PC-3 (cell line): ENCODE results near the gene HNRNPA3. TPM values are rescaled to one million over a fixed set of nuclear protein-coding genes. Genes with fewer than 3 reads are reported as not detected.
A peak's percentile ranks its signal among the peaks of the same experiment; 100 is the strongest.

Experiments
- ATAC-seq: fragments of 200-7000 bp; cut with Tn5 transposase; 2 replicates; pipeline ENCODE4 v1.9.1; 2020; ENCODE audit warnings: mild to moderate bottlenecking, moderate library complexity
- BruUV-seq: library from RNA; stranded (reverse); fragments of 400-500 nt; replicated peaks from 2 replicates; lab custom pipeline; 2021; lab: Mats Ljungman, UMichigan
- CTCF ChIA-PET: fragments of 300-600 bp; sonication (Branson Sonifier 250); formaldehyde crosslinking; loops from one replicate; lab custom pipeline; 2022; ENCODE audit warnings: antibody characterized with exemption; lab: Charles Lee
- POLR2A ChIA-PET: fragments of 300-600 bp; sonication (Branson Sonifier 250); formaldehyde crosslinking; loops from one replicate; lab custom pipeline; 2022; ENCODE audit warnings: antibody characterized with exemption; ENCODE audit not compliant: unreplicated experiment; lab: Charles Lee
- DNase-seq: peaks from one replicate; pipeline ENCODE4 v3.0.0-alpha.2; 2015
- H2AFZ ChIP-seq: fragments of 300-600 bp; sonication (generic); 2 replicates; pipeline ENCODE4 v1.6.0; 2016; ENCODE audit warnings: antibody characterized with exemption, low read length
- H3F3A ChIP-seq: fragments of 300-600 bp; sonication (generic); one replicate; pipeline ENCODE4 v1.6.0; 2017; ENCODE audit warnings: antibody characterized with exemption, low read length, control low read depth, mild to moderate bottlenecking; ENCODE audit not compliant: unreplicated experiment
- H3K27ac ChIP-seq: fragments of 300-600 bp; sonication (generic); 2 replicates; pipeline ENCODE4 v1.5.1; 2016; ENCODE audit warnings: mild to moderate bottlenecking, low read length
- H3K27me3 ChIP-seq: fragments of 300-600 bp; sonication (generic); 2 replicates; pipeline ENCODE4 v1.6.1; 2016; ENCODE audit warnings: low read length, mixed read lengths
- H3K36me3 ChIP-seq: fragments of 300-600 bp; sonication (generic); 2 replicates; pipeline ENCODE4 v1.6.1; 2016; ENCODE audit warnings: low read depth, mixed run types, low read length, mixed read lengths
- H3K4me1 ChIP-seq: fragments of 300-600 bp; sonication (generic); 2 replicates; pipeline ENCODE4 v1.5.1; 2016; ENCODE audit warnings: low read length; ENCODE audit not compliant: insufficient read depth
- H3K4me2 ChIP-seq: fragments of 300-600 bp; sonication (generic); 2 replicates; pipeline ENCODE4 v1.6.0; 2016; ENCODE audit warnings: low read length
- H3K4me3 ChIP-seq: fragments of 300-600 bp; sonication (generic); 2 replicates; pipeline ENCODE4 v1.5.1; 2016; ENCODE audit warnings: mild to moderate bottlenecking, low read length, mixed read lengths
- H3K79me2 ChIP-seq: fragments of 300-600 bp; sonication (generic); 2 replicates; pipeline ENCODE4 v1.6.1; 2017; ENCODE audit warnings: low read length, mixed read lengths
- H3K9ac ChIP-seq: fragments of 300-600 bp; sonication (generic); 2 replicates; pipeline ENCODE4 v1.6.0; 2016; ENCODE audit warnings: mild to moderate bottlenecking, low read length
- H3K9me2 ChIP-seq: fragments of 300-600 bp; sonication (generic); replicated peaks from 2 replicates; pipeline ENCODE4 v1.6.1; 2016; ENCODE audit warnings: mixed run types, low read length, mixed read lengths
- H3K9me3 ChIP-seq: fragments of 300-600 bp; sonication (generic); 2 replicates; pipeline ENCODE4 v1.6.1; 2016; ENCODE audit warnings: low read length, mixed read lengths
- H4K20me1 ChIP-seq: fragments of 300-600 bp; sonication (generic); 2 replicates; pipeline ENCODE4 v1.6.1; 2016; ENCODE audit warnings: low read length, mixed read lengths
- CTCF ChIP-seq: fragments of 300-600 bp; sonication (generic); conservative IDR thresholded peaks from 2 replicates; pipeline ENCODE4 v1.5.1; 2017; ENCODE audit warnings: antibody characterized with exemption, low read depth, mild to moderate bottlenecking, low read length
- EZH2 ChIP-seq: fragments of 300-600 bp; sonication (generic); IDR thresholded peaks from one replicate; pipeline ENCODE4 v1.6.1; 2017; ENCODE audit warnings: antibody characterized with exemption, mild to moderate bottlenecking, low read length; ENCODE audit not compliant: unreplicated experiment
- EZH2phosphoT487 ChIP-seq: fragments of 300-600 bp; sonication (generic); IDR thresholded peaks from 2 replicates; pipeline ENCODE4 v1.6.1; 2018; ENCODE audit warnings: mild to moderate bottlenecking, antibody characterized with exemption, low read length, borderline replicate concordance
- intact Hi-C: fragments of 100-400 bp; cut with micrococcal nuclease; formaldehyde crosslinking; loops from 2 replicates; pipeline ENCODE4 v1.9.0; 2023
- total RNA-seq: library from RNA; depleted of rRNA; stranded (reverse); fragments of >200 nt; gene quantifications from 2 replicates; pipeline ENCODE4 v1.2.3, GENCODE V29; 2014

HNRNPA3 gene
- total RNA-seq, 1 experiment from 2014 or later: 50.3 TPM

DNA sequence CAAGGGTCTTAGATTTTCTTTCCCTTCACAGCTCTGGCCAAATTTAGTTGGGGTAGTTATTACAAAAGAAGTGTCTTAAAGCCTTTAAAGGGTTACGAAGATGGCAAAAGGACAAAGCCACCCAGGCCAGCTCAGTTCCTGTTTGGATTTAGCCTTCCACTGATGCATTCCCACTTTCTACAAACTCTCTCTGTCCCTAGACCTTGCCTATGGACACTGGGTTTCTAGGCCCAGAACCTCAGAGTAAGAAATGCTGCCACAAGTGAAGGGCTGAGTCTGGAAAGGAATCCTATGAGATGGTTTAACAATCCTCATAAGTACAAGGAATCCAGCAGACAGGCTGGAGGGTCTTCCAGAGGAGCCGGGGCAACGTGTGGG is 38.6 kb downstream of the HNRNPA3 start:
- Histone ChIP-seq H3F3A (no peaks in the 10 kb centered on the region), H3K36me3 (peaks cover 21% of the 10 kb centered on the region; the same call in 1 of the 2 replicates), H3K27me3 (no peaks in the 10 kb centered on the region), H2AFZ (no peak overlapping the region), H3K27ac (no peak overlapping the region), H3K4me2 (no peak overlapping the region), H3K79me2 (peaks cover 100% of the 10 kb centered on the region), H4K20me1 (peaks cover 53% of the 10 kb centered on the region), H3K9me2 (no peaks in the 10 kb centered on the region), H3K4me1 (peaks cover 15% of the 10 kb centered on the region), H3K4me3 (no peak overlapping the region), H3K9me3 (no peaks in the 10 kb centered on the region), H3K9ac (no peak overlapping the region)
- ATAC-seq (no peak), DNase-seq (no peak)
- ChIA-PET CTCF (no interaction called here), POLR2A (no interaction called here)
- no TSS peak for BruUV-seq
- intact Hi-C loops: no loop called here
- no peak for TF ChIP-seq EZH2phosphoT487
- TF ChIP-seq EZH2: no peak
- no peak for TF ChIP-seq CTCF

- TF ChIP-seq EZH2phosphoT487 (no peak), EZH2 (no peak), CTCF (no peak)
- BruUV-seq: no TSS peak
- Histone ChIP-seq H3K79me2 (peaks cover 100% of the 10 kb centered on the region), H3K36me3 (peaks cover 21% of the 10 kb centered on the region; the same call in 1 of the 2 replicates), H3K9ac (no peak overlapping the region), H3K4me2 (no peak overlapping the region), H3K9me2 (no peaks in the 10 kb centered on the region), H3K27ac (no peak overlapping the region), H3K4me3 (no peak overlapping the region), H4K20me1 (peaks cover 71% of the 10 kb centered on the region), H3K4me1 (peaks cover 15% of the 10 kb centered on the region), H3F3A (no peaks in the 10 kb centered on the region), H3K27me3 (no peaks in the 10 kb centered on the region), H2AFZ (no peak overlapping the region), H3K9me3 (no peaks in the 10 kb centered on the region)
- DNase-seq (no peak), ATAC-seq (peak; percentile 17)
- CTCF ChIA-PET: no interaction called here
- intact Hi-C loops: loop anchor here (1.0 kb wide), 1 partner anchor 9 kb away; no protein-coding TSS in a partner anchor
- POLR2A ChIA-PET: no interaction called here
Measured at GRCh38 chr2:177252808-177253531, 40.4 kb downstream of the HNRNPA3 start.

GRCh38 chr2:177253704-177254103 is 41.1 kb downstream of the HNRNPA3 start:
- Histone ChIP-seq H3K27ac (no peak overlapping the region), H3K4me2 (no peak overlapping the region), H3F3A (no peaks in the 10 kb centered on the region), H3K79me2 (peaks cover 100% of the 10 kb centered on the region), H3K4me1 (peaks cover 15% of the 10 kb centered on the region), H3K4me3 (no peak overlapping the region), H4K20me1 (peaks cover 76% of the 10 kb centered on the region), H3K36me3 (peaks cover 21% of the 10 kb centered on the region; the same call in 1 of the 2 replicates), H3K9me3 (no peaks in the 10 kb centered on the region), H3K9me2 (no peaks in the 10 kb centered on the region), H3K9ac (no peak overlapping the region), H2AFZ (no peak overlapping the region), H3K27me3 (no peaks in the 10 kb centered on the region)
- ChIA-PET CTCF (no interaction called here), POLR2A (no interaction called here)
- DNase-seq (no peak), ATAC-seq (no peak)
- TF ChIP-seq EZH2phosphoT487: no peak
- no peak for TF ChIP-seq CTCF
- no peak for TF ChIP-seq EZH2
- BruUV-seq: no TSS peak
- intact Hi-C loops: loop anchor here (1.0 kb wide), 1 partner anchor 9 kb away; no protein-coding TSS in a partner anchor
